Chondrocyte (in vitro differentiated cells): ENCODE data around the gene RALBP1. TPM values are rescaled to one million over a fixed set of nuclear protein-coding genes. Genes with fewer than 3 reads are reported as not detected.

Experiments used
- DNase-seq: peaks from one replicate; pipeline ENCODE4 v3.0.0; 2021; ENCODE audit warnings: mixed read lengths, low spot score
- H3K27ac Mint-ChIP-seq: one replicate; pipeline ENCODE4 v1.8.0; 2021; ENCODE audit warnings: mild to moderate bottlenecking, moderate library complexity, mixed read lengths; ENCODE audit not compliant: unreplicated experiment
- H3K27me3 Mint-ChIP-seq: 2 replicates; pipeline ENCODE4 v1.8.0; 2021; ENCODE audit warnings: low read depth, mixed read lengths
- H3K36me3 Mint-ChIP-seq: 2 replicates; pipeline ENCODE4 v1.8.0; 2021; ENCODE audit warnings: low read depth, mixed read lengths
- H3K4me1 Mint-ChIP-seq: 2 replicates; pipeline ENCODE4 v1.8.0; 2021; ENCODE audit warnings: low read depth, mild to moderate bottlenecking, mixed read lengths
- H3K4me3 Mint-ChIP-seq: one replicate; pipeline ENCODE4 v1.8.0; 2021; ENCODE audit warnings: mild to moderate bottlenecking, moderate library complexity, mixed read lengths; ENCODE audit not compliant: unreplicated experiment
- H3K9me3 Mint-ChIP-seq: 2 replicates; pipeline ENCODE4 v1.8.0; 2021; ENCODE audit warnings: low read depth, mixed read lengths
- total RNA-seq: library from RNA; stranded (reverse); gene quantifications from 3 replicates; pipeline ENCODE4 v1.2.1, GENCODE V29; 2021
- TF ChIP-seq, protein P1 (sequence below): fragments of 200-600 bp; sonication (generic); IDR thresholded peaks from 2 replicates; pipeline ENCODE4 v1.5.0; 2021; ENCODE audit warnings: antibody characterized with exemption, mild to moderate bottlenecking, moderate library complexity

Gene RALBP1
- total RNA-seq, 1 donor from 2014 or later, result 50.8 TPM

GRCh38 chr18:9495465-9495864 is 20.2 kb downstream of the RALBP1 start:
- no peaks in the 10 kb centered on the region for H3K27me3 Mint-ChIP-seq
- no peak overlapping the region for H3K4me3 Mint-ChIP-seq
- peaks cover 15% of the 10 kb centered on the region for H3K4me1 Mint-ChIP-seq
- H3K9me3 Mint-ChIP-seq, result peaks cover 6% of the 10 kb centered on the region
- no peak overlapping the region for H3K27ac Mint-ChIP-seq
- peaks cover 2% of the 10 kb centered on the region for H3K36me3 Mint-ChIP-seq
- no peak for DNase-seq
- TF ChIP-seq, protein P1, sequence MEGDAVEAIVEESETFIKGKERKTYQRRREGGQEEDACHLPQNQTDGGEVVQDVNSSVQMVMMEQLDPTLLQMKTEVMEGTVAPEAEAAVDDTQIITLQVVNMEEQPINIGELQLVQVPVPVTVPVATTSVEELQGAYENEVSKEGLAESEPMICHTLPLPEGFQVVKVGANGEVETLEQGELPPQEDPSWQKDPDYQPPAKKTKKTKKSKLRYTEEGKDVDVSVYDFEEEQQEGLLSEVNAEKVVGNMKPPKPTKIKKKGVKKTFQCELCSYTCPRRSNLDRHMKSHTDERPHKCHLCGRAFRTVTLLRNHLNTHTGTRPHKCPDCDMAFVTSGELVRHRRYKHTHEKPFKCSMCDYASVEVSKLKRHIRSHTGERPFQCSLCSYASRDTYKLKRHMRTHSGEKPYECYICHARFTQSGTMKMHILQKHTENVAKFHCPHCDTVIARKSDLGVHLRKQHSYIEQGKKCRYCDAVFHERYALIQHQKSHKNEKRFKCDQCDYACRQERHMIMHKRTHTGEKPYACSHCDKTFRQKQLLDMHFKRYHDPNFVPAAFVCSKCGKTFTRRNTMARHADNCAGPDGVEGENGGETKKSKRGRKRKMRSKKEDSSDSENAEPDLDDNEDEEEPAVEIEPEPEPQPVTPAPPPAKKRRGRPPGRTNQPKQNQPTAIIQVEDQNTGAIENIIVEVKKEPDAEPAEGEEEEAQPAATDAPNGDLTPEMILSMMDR, result no peak

DNA sequence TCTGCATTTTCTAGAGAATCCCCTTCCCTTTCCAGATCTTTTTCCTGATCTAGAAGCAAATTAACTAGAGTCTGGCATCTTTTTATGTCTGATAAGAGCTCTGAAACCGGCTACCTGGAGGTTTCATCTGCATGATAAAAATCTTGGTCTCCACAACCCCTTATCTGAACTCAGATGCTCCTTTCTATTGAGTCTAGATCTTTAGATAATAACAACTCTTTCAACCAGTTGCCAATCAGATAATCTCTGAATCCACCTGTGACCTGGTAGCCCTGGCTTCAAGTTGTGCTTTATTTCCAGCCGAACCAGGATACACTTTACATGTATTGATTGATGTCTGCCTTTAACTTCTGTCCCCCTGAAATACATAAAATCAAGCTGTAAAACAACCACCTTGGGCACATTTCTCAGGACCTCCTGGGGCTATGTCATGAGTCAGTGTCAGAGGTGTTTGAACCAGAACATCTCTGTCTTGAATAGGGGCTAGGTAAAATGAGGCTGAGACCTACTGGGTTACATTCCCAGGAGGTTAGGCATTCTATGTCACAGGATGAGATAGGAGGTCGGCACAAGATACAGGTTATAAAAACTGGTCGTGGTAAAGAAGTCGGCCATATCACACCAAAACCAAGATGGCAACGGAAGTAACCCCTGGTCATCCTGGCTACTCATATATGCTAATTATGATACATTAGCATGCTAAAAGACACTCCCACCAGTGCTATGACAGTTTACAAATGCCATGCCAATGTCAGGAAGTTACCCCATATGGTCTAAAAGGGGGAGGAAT is 20.8 kb downstream of the RALBP1 start:
- Mint-ChIP-seq H3K27ac (no peak overlapping the region), H3K4me3 (no peak overlapping the region), H3K36me3 (peaks cover 2% of the 10 kb centered on the region), H3K27me3 (no peaks in the 10 kb centered on the region), H3K4me1 (peaks cover 15% of the 10 kb centered on the region), H3K9me3 (peaks cover 6% of the 10 kb centered on the region)
- DNase-seq, result no peak
- TF ChIP-seq, protein P1, result no peak

- DNase-seq, result no peak
- peaks cover 14% of the 10 kb centered on the region for H3K9me3 Mint-ChIP-seq
- TF ChIP-seq, protein P1, result no peak
- H3K27ac Mint-ChIP-seq, result peak overlapping the region; percentile 83
- no peaks in the 10 kb centered on the region for H3K27me3 Mint-ChIP-seq
- H3K36me3 Mint-ChIP-seq, result peaks cover 11% of the 10 kb centered on the region
- peaks cover 38% of the 10 kb centered on the region for H3K4me1 Mint-ChIP-seq
- peak overlapping the region; percentile 13 for H3K4me3 Mint-ChIP-seq
Observed at GRCh38 chr18:9506046-9506792, 30.9 kb downstream of the RALBP1 start.

DNA sequence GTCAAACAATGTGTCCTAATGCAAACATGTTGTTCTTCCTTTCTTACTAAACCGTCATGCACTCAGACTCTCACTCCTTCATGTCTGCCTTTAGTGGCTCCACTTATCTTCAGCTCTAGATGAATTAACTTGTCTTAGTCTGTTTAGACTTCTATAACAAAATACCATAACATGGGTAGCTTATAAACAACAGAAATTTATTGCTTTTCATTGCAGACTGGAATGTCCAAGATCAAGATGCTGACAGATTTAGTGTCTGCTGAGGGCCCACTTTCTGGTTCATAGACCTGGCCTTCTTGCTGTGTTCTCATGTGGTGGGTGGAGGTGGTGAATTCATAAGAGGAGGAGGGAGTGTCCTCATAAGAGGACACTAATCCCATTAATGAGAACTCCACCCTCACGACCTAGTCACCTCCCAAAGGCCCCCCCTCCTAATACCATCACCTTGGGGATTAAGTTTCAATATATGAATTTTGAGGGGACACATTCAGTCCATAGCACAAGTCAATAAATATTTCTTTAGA is 32.3 kb downstream of the RALBP1 start:
- peaks cover 8% of the 10 kb centered on the region for H3K9me3 Mint-ChIP-seq
- no peaks in the 10 kb centered on the region for H3K27me3 Mint-ChIP-seq
- no peak overlapping the region for H3K4me3 Mint-ChIP-seq
- no peak for DNase-seq
- H3K36me3 Mint-ChIP-seq, result peaks cover 7% of the 10 kb centered on the region
- TF ChIP-seq, protein P1, result no peak
- H3K27ac Mint-ChIP-seq, result no peak overlapping the region
- peaks cover 38% of the 10 kb centered on the region for H3K4me1 Mint-ChIP-seq

DNA sequence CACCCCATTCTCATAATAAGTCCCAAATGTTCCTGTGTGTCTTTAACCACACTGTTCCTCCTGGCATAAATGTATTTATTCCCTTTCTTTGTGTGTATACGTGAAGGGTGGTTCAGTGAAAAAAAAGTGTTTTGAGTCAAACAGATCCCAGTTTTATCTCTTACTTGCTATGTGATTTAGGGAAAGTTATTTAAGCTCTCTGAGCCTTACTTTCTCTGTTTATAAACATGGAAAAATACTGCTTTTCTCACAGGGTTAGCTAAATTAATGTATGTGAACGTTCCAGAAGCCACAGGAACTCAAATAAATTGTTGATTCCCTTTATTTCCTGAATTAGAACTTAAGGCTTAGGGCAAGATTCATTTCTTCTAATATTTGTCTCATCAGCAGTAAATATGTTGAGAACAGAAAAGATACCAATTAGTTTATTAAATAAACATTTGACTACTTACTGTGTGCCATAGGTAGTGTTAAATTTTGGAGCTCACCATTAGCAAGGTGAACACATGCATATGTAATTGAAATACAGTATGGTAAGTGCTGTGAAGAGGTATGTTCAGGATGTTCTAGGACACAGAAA is 33.2 kb downstream of the RALBP1 start:
- Mint-ChIP-seq H3K36me3 (no peaks in the 10 kb centered on the region), H3K27me3 (no peaks in the 10 kb centered on the region), H3K4me3 (no peak overlapping the region), H3K9me3 (no peaks in the 10 kb centered on the region), H3K4me1 (peaks cover 40% of the 10 kb centered on the region), H3K27ac (no peak overlapping the region)
- no peak for DNase-seq
- TF ChIP-seq, protein P1, result no peak
